Measurements from ENCODE around the gene NISCH. TPM values are rescaled to one million over a fixed set of nuclear protein-coding genes. Genes with fewer than 3 reads are reported as not detected.

Gene NISCH
- total and polyA plus RNA-seq, 2 of the 8 experiments (the other 6 are each of a cell fraction or from before 2014, with no cell fraction given), result 71.2 to 71.9 TPM

DNA sequence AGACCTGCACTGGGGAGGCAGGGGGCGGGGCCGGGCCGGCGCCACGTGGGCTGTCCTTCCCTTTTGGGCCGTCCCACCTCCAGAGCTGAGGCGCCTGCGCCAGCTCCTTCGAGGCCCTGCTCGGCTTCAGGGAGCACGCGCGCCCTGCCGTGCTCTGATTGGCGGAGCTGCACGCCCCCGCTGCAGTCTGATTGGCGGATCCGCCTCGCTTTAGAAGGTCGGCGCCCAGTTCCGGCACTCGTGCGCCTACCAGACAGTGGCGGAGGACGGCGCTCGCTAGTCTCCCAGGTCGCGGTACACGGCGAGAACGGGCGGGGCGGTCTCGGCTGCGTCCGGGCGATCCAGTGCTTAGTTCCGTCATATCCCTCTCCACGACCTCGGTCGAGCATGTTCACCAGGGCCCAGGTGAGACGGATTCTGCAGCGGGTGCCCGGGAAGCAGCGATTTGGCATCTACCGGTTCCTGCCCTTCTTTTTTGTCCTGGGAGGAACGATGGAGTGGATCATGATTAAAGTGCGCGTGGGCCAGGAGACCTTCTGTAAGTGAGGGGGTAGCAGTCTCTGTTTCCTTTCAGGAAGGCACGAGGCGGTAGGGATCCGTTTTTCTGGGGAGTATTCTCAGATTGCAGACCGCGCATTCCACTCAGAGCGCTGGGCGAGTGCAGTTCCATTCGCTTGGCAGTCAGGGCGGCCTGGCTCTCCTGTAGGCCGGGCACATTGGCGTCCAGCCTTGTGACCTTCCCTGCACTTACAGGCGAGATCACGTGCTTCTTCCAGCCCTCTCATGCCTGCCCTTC, 81.2 kb downstream of the NISCH start, which contains the start of gene UQCC5 (continued):
- TF ChIP-seq BACH1 (IDR thresholded peaks at IDR 0.05; ENCODE audit: low read length) (peak; percentile 13; the same call in 1 of the 2 replicates), SP1 (IDR thresholded peaks at IDR 0.05; ENCODE audit: low read depth, low read length) (peak; percentile 80; the same call in 1 of the 2 replicates), POLR2AphosphoS5 (IDR thresholded peaks at IDR 0.05; ENCODE audit: low read depth, low read length) (peak; percentile 95), KDM4A (IDR thresholded peaks at IDR 0.05; ENCODE audit: low read depth, low read length, severe bottlenecking) (peak; percentile 54), TAF1 (IDR thresholded peaks at IDR 0.05; ENCODE audit: low read depth, low read length) (peak; percentile 96), CHD1 (IDR thresholded peaks at IDR 0.05; ENCODE audit: low read depth, low read length) (no peak), RXRA (IDR thresholded peaks at IDR 0.05; ENCODE audit: insufficient read depth, low read depth, low read length) (no peak), SAP30 (IDR thresholded peaks at IDR 0.05; ENCODE audit: insufficient read depth, insufficient replicate concordance, low read length) (peak; percentile 67), RAD21 (IDR thresholded peaks at IDR 0.05 in 1 of 2, conservative IDR thresholded peaks at IDR 0.05 in 1 of 2; ENCODE audit: low read depth in 2 of 2, low read length in 2 of 2) (peak in 1 of 2 experiments; percentile 11; a peak in 1 of 4 replicates), RBBP5 (IDR thresholded peaks at IDR 0.05; ENCODE audit: borderline replicate concordance, low read depth, low read length) (peak; percentile 73)
- TF ChIP-seq, protein P1, sequence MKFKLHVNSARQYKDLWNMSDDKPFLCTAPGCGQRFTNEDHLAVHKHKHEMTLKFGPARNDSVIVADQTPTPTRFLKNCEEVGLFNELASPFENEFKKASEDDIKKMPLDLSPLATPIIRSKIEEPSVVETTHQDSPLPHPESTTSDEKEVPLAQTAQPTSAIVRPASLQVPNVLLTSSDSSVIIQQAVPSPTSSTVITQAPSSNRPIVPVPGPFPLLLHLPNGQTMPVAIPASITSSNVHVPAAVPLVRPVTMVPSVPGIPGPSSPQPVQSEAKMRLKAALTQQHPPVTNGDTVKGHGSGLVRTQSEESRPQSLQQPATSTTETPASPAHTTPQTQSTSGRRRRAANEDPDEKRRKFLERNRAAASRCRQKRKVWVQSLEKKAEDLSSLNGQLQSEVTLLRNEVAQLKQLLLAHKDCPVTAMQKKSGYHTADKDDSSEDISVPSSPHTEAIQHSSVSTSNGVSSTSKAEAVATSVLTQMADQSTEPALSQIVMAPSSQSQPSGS (IDR thresholded peaks at IDR 0.05; ENCODE audit: low read length), result 0 out of 2 replicates have a peak, but pooled peaks have one; percentile 69
- TF ChIP-seq, protein P2, sequence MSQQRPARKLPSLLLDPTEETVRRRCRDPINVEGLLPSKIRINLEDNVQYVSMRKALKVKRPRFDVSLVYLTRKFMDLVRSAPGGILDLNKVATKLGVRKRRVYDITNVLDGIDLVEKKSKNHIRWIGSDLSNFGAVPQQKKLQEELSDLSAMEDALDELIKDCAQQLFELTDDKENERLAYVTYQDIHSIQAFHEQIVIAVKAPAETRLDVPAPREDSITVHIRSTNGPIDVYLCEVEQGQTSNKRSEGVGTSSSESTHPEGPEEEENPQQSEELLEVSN (IDR thresholded peaks at IDR 0.05), result peak; percentile 95

Measured in H1 (cell line).